H9 (cell line): ENCODE measurements around the gene PSMB7. TPM values are rescaled to one million over a fixed set of nuclear protein-coding genes. Genes with fewer than 3 reads are reported as not detected.

Experiments used
- DNase-seq: peaks from one replicate; pipeline ENCODE4 v3.0.0-alpha.2; 2017
- H2AFZ ChIP-seq: one replicate; pipeline ENCODE4 v1.6.1; 2013; ENCODE audit warnings: mild to moderate bottlenecking, low read length, control low read depth, moderate library complexity
- H2AK5ac ChIP-seq: 2 replicates; pipeline ENCODE4 v1.6.1; 2013; ENCODE audit warnings: low read length, control low read depth, mixed read lengths; ENCODE audit not compliant: insufficient read length
- H2BK120ac ChIP-seq: one replicate; pipeline ENCODE4 v1.6.1; 2013; ENCODE audit warnings: low read depth, mild to moderate bottlenecking, low read length, control low read depth, inconsistent platforms; ENCODE audit not compliant: poor library complexity, severe bottlenecking
- H2BK12ac ChIP-seq: 2 replicates; pipeline ENCODE4 v1.6.1; 2013; ENCODE audit warnings: low read length, control low read depth, mixed read lengths, low read depth; ENCODE audit not compliant: insufficient read length
- H2BK15ac ChIP-seq: 2 replicates; pipeline ENCODE4 v1.6.1; 2013; ENCODE audit warnings: low read depth, low read length, control low read depth
- H2BK20ac ChIP-seq: one replicate; pipeline ENCODE4 v1.6.1; 2013; ENCODE audit warnings: low read depth, mild to moderate bottlenecking, low read length, control low read depth, inconsistent platforms; ENCODE audit not compliant: poor library complexity, severe bottlenecking
- H2BK5ac ChIP-seq: 2 replicates; pipeline ENCODE4 v1.6.1; 2013; ENCODE audit warnings: low read length, control low read depth, mixed read lengths; ENCODE audit not compliant: insufficient read length
- H3K14ac ChIP-seq: 2 replicates; pipeline ENCODE4 v1.6.1; 2013; ENCODE audit warnings: low read length, control low read depth; ENCODE audit not compliant: insufficient read depth
- H3K18ac ChIP-seq: 2 replicates; pipeline ENCODE4 v1.6.1; 2013; ENCODE audit warnings: low read depth, mild to moderate bottlenecking, mixed read lengths, low read length, control low read depth; ENCODE audit not compliant: insufficient read length
- H3K23ac ChIP-seq: 2 replicates; pipeline ENCODE4 v1.6.1; 2013; ENCODE audit warnings: low read length, control low read depth, mixed read lengths, low read depth; ENCODE audit not compliant: insufficient read length
- H3K23me2 ChIP-seq: 2 replicates; pipeline ENCODE4 v1.6.1; 2013; ENCODE audit warnings: low read depth, mild to moderate bottlenecking, mixed read lengths, low read length, control low read depth; ENCODE audit not compliant: insufficient read length, poor library complexity, severe bottlenecking
- H3K27ac ChIP-seq: 2 replicates; pipeline ENCODE4 v1.5.1; 2013; ENCODE audit warnings: low read length, control low read depth, mixed read lengths, low read depth; ENCODE audit not compliant: insufficient read length
- H3K27me3 ChIP-seq: 2 replicates; pipeline ENCODE4 v1.6.1; 2013; ENCODE audit warnings: low read length, control low read depth, inconsistent platforms; ENCODE audit not compliant: insufficient read depth
- H3K4ac ChIP-seq: 2 replicates; pipeline ENCODE4 v1.6.1; 2013; ENCODE audit warnings: low read depth, mild to moderate bottlenecking, control low read depth, inconsistent platforms, low read length, moderate library complexity
- H3K4me1 ChIP-seq: 2 replicates; pipeline ENCODE4 v1.6.1; 2013; ENCODE audit warnings: low read length, control low read depth, inconsistent platforms; ENCODE audit not compliant: insufficient read depth
- H3K4me2 ChIP-seq: 2 replicates; pipeline ENCODE4 v1.6.1; 2013; ENCODE audit warnings: low read length, control low read depth, mixed read lengths; ENCODE audit not compliant: insufficient read length, insufficient read depth
- H3K56ac ChIP-seq: 2 replicates; pipeline ENCODE4 v1.6.1; 2013; ENCODE audit warnings: low read depth, mild to moderate bottlenecking, mixed read lengths, low read length, control low read depth; ENCODE audit not compliant: insufficient read length
- H3K79me1 ChIP-seq: 2 replicates; pipeline ENCODE4 v1.6.1; 2013; ENCODE audit warnings: low read depth, mild to moderate bottlenecking, moderate library complexity, low read length, control low read depth, inconsistent platforms; ENCODE audit not compliant: insufficient read depth, poor library complexity, severe bottlenecking
- H3K79me2 ChIP-seq: 2 replicates; pipeline ENCODE4 v1.6.1; 2013; ENCODE audit warnings: low read length, control low read depth, inconsistent platforms; ENCODE audit not compliant: insufficient read depth
- H3K9ac ChIP-seq: 2 replicates; pipeline ENCODE4 v1.6.1; 2013; ENCODE audit warnings: low read length, control low read depth, mixed read lengths; ENCODE audit not compliant: insufficient read length; ENCODE audit errors: extremely low read depth
- H3K9me3 ChIP-seq: one replicate; pipeline ENCODE4 v1.6.1; 2013; ENCODE audit warnings: low read depth, low read length, inconsistent platforms; ENCODE audit not compliant: control insufficient read depth
- H3T11ph ChIP-seq: one replicate; pipeline ENCODE4 v1.6.1; 2013; ENCODE audit warnings: mild to moderate bottlenecking, low read length, control low read depth, inconsistent platforms
- H4K20me1 ChIP-seq: one replicate; pipeline ENCODE4 v1.6.1; 2013; ENCODE audit not compliant: control insufficient read depth, insufficient read length, insufficient read depth
- H4K5ac ChIP-seq: 2 replicates; pipeline ENCODE4 v1.6.1; 2013; ENCODE audit warnings: low read depth, mild to moderate bottlenecking, mixed read lengths, low read length, control low read depth; ENCODE audit not compliant: insufficient read length
- H4K8ac ChIP-seq: replicated peaks from 2 replicates; pipeline ENCODE4 v1.6.1; 2013; ENCODE audit warnings: low read length, control low read depth, mixed read lengths, low read depth; ENCODE audit not compliant: insufficient read length
- H4K91ac ChIP-seq: 2 replicates; pipeline ENCODE4 v1.6.1; 2013; ENCODE audit warnings: low read depth, mild to moderate bottlenecking, moderate library complexity, mixed read lengths, low read length, control low read depth; ENCODE audit not compliant: insufficient read length
- H3K27ac Mint-ChIP-seq, 3 experiments: 2 replicates in 2 of 3; 3 replicates in 1 of 3; pipeline ENCODE4 v1.8.0; 2020 to 2021; ENCODE audit warnings: mixed read lengths in 3 of 3, mild to moderate bottlenecking in 1 of 3, moderate library complexity in 1 of 3
- H3K27me3 Mint-ChIP-seq: 2 replicates; pipeline ENCODE4 v1.8.0; 2021; ENCODE audit warnings: low read depth, mild to moderate bottlenecking, moderate library complexity, mixed read lengths
- H3K36me3 Mint-ChIP-seq, 3 experiments: 2 replicates in 2 of 3; 3 replicates in 1 of 3; pipeline ENCODE4 v1.8.0; 2020 to 2021; ENCODE audit warnings: low read depth in 3 of 3, mixed read lengths in 3 of 3; ENCODE audit not compliant: insufficient read depth in 1 of 3
- H3K4me1 Mint-ChIP-seq, 2 experiments: 2 replicates each; pipeline ENCODE4 v1.8.0; 2020; ENCODE audit warnings: mixed read lengths in 2 of 2
- H3K4me3 Mint-ChIP-seq, 2 experiments: 2 replicates in 1 of 2; 3 replicates in 1 of 2; pipeline ENCODE4 v1.8.0; 2020 to 2021; ENCODE audit warnings: mild to moderate bottlenecking in 2 of 2, mixed read lengths in 2 of 2, moderate library complexity in 1 of 2
- H3K9me3 Mint-ChIP-seq, 2 experiments: 2 replicates in 1 of 2; 3 replicates in 1 of 2; pipeline ENCODE4 v1.8.0; 2020; ENCODE audit warnings: mild to moderate bottlenecking in 2 of 2, mixed read lengths in 2 of 2, moderate library complexity in 1 of 2
- CTCF ChIP-seq: fragments of 200-600 bp; sonication (generic); conservative IDR thresholded peaks from 3 replicates; pipeline ENCODE4 v1.8.0; 2021; ENCODE audit warnings: antibody characterized with exemption, mild to moderate bottlenecking
- WGBS: extraction: QIAGEN DNeasy Blood & Tissue Kit; methylation state at CpG from one replicate; pipeline ENCODE4 v1.1.7; 2013; ENCODE audit warnings: missing lambda C conversion rate, low lambda C conversion rate, mixed read lengths; ENCODE audit not compliant: insufficient read length; ENCODE audit errors: extremely low coverage; 5-methylcytosine and 5-hydroxymethylcytosine counted together
- total RNA-seq: library from RNA; stranded (reverse); gene quantifications from 2 replicates; pipeline ENCODE4 v1.2.1, GENCODE V29; 2021

PSMB7 gene
- total RNA-seq, 1 experiment from 2014 or later, result 209 TPM

GRCh38 chr9:124395826-124396225 is 19.4 kb downstream of the PSMB7 start:
- Histone ChIP-seq H3K27ac (no peak overlapping the region), H3K18ac (no peak overlapping the region), H2BK5ac (no peak overlapping the region), H3K23ac (no peak overlapping the region), H3T11ph (no peak overlapping the region), H2BK120ac (no peak overlapping the region), H2BK12ac (no peak overlapping the region), H2AFZ (no peak overlapping the region), H4K20me1 (no peaks in the 10 kb centered on the region), H3K23me2 (no peaks in the 10 kb centered on the region), H3K79me2 (peaks cover 11% of the 10 kb centered on the region; the same call in 1 of the 2 replicates), H4K91ac (no peak overlapping the region), H3K4me2 (no peak overlapping the region), H4K8ac (no peak overlapping the region), H3K4ac (no peak overlapping the region), H3K79me1 (no peaks in the 10 kb centered on the region), H2BK15ac (no peak overlapping the region), H3K9ac (no peak overlapping the region), H4K5ac (no peak overlapping the region), H3K9me3 (no peaks in the 10 kb centered on the region), H3K27me3 (no peaks in the 10 kb centered on the region), H3K4me1 (peaks cover 4% of the 10 kb centered on the region; the same call in 1 of the 2 replicates), H2BK20ac (no peak overlapping the region), H2AK5ac (no peak overlapping the region), H3K56ac (no peak overlapping the region), H3K14ac (no peak overlapping the region)
- no peaks in the 10 kb centered on the region for H3K27me3 Mint-ChIP-seq
- DNase-seq, result no peak
- H3K27ac Mint-ChIP-seq, result no peak overlapping the region; a peak in 1 of 7 replicates
- no CpG with 5 or more reads among the region's 4 CpGs for WGBS
- no peak overlapping the region for H3K4me3 Mint-ChIP-seq
- no peak for TF ChIP-seq CTCF
- H3K4me1 Mint-ChIP-seq, result peaks cover 43 to 54% of the 10 kb centered on the region in 2 experiments
- no peaks in the 10 kb centered on the region for H3K9me3 Mint-ChIP-seq
- peaks cover 0 to 9% (median 5%) of the 10 kb centered on the region in 3 experiments; a peak in 4 of 7 replicates for H3K36me3 Mint-ChIP-seq
